Endodermal cell (in vitro differentiated cells): ENCODE data around the gene ATP2B3. TPM values are rescaled to one million over a fixed set of nuclear protein-coding genes. Genes with fewer than 3 reads are reported as not detected.

Source experiments
- DNase-seq: peaks from one replicate; pipeline ENCODE4 v3.0.0-alpha.2; 2017
- H3K27ac ChIP-seq: 2 replicates; pipeline ENCODE4 v1.5.1; 2013; ENCODE audit warnings: mild to moderate bottlenecking, low read depth, low read length, moderate library complexity
- H3K27me3 ChIP-seq: 2 replicates; pipeline ENCODE4 v1.6.1; 2013; ENCODE audit warnings: mild to moderate bottlenecking, low read length, moderate library complexity; ENCODE audit not compliant: insufficient read depth, control insufficient read depth, poor library complexity, severe bottlenecking
- H3K36me3 ChIP-seq: 2 replicates; pipeline ENCODE4 v1.7.0; 2013; ENCODE audit warnings: mild to moderate bottlenecking, low read length, moderate library complexity; ENCODE audit not compliant: control insufficient read depth, insufficient read depth
- H3K4me1 ChIP-seq: one replicate; pipeline ENCODE4 v1.7.0; 2013; ENCODE audit warnings: low read length; ENCODE audit not compliant: control insufficient read depth, insufficient read depth
- H3K4me3 ChIP-seq: 2 replicates; pipeline ENCODE4 v1.5.1; 2013; ENCODE audit warnings: mild to moderate bottlenecking, low read length, moderate library complexity
- H3K9ac ChIP-seq: 2 replicates; pipeline ENCODE4 v1.6.1; 2013; ENCODE audit warnings: mild to moderate bottlenecking, low read length, moderate library complexity; ENCODE audit not compliant: poor library complexity, severe bottlenecking; ENCODE audit errors: extremely low read depth
- H3K9me3 ChIP-seq: 2 replicates; pipeline ENCODE4 v1.6.1; 2013; ENCODE audit warnings: mild to moderate bottlenecking, low read length, moderate library complexity; ENCODE audit not compliant: control insufficient read depth
- H3K27ac Mint-ChIP-seq: 2 replicates; pipeline ENCODE4 v1.8.0; 2020; ENCODE audit warnings: mixed read lengths
- H3K27me3 Mint-ChIP-seq: 2 replicates; pipeline ENCODE4 v1.8.0; 2021; ENCODE audit warnings: mild to moderate bottlenecking, mixed read lengths; ENCODE audit not compliant: insufficient read depth
- H3K36me3 Mint-ChIP-seq: 2 replicates; pipeline ENCODE4 v1.8.0; 2020; ENCODE audit warnings: low read depth, mixed read lengths
- H3K4me1 Mint-ChIP-seq: 2 replicates; pipeline ENCODE4 v1.8.0; 2020; ENCODE audit warnings: mixed read lengths
- H3K4me3 Mint-ChIP-seq: 2 replicates; pipeline ENCODE4 v1.8.0; 2020; ENCODE audit warnings: mild to moderate bottlenecking, moderate library complexity, mixed read lengths
- H3K9me3 Mint-ChIP-seq: 2 replicates; pipeline ENCODE4 v1.8.0; 2020; ENCODE audit warnings: mild to moderate bottlenecking, mixed read lengths
- WGBS, 2 experiments: methylation state at CpG; one replicate each; pipeline versions ENCODE4 v1.1.5 to v1.1.7; 2013; ENCODE audit warnings: missing lambda C conversion rate in 2 of 2, mixed read lengths in 1 of 2; ENCODE audit not compliant: insufficient coverage in 1 of 2, insufficient read length in 1 of 2; 5-methylcytosine and 5-hydroxymethylcytosine counted together
- total RNA-seq, 2 donors: library from RNA; stranded (reverse); fragmentation: NEBNext Ultra II Directional in 1 of 2; extraction: Animal tissue kit (Norgen Biotek cat#: 25700) in 1 of 2; gene quantifications; 2 replicates in 1 of 2; 3 replicates in 1 of 2; pipeline ENCODE4 v1.2.1, GENCODE V29; 2021
- TF ChIP-seq, protein P1 (sequence below): fragments of 200-600 bp; sonication (generic); conservative IDR thresholded peaks from 2 replicates; pipeline ENCODE4 v1.5.0; 2021; ENCODE audit warnings: antibody characterized with exemption, mild to moderate bottlenecking

The ATP2B3 gene
- total RNA-seq, 2 donors from 2014 or later, result not detected

- TF ChIP-seq, protein P1, sequence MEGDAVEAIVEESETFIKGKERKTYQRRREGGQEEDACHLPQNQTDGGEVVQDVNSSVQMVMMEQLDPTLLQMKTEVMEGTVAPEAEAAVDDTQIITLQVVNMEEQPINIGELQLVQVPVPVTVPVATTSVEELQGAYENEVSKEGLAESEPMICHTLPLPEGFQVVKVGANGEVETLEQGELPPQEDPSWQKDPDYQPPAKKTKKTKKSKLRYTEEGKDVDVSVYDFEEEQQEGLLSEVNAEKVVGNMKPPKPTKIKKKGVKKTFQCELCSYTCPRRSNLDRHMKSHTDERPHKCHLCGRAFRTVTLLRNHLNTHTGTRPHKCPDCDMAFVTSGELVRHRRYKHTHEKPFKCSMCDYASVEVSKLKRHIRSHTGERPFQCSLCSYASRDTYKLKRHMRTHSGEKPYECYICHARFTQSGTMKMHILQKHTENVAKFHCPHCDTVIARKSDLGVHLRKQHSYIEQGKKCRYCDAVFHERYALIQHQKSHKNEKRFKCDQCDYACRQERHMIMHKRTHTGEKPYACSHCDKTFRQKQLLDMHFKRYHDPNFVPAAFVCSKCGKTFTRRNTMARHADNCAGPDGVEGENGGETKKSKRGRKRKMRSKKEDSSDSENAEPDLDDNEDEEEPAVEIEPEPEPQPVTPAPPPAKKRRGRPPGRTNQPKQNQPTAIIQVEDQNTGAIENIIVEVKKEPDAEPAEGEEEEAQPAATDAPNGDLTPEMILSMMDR, result no peak
- H3K36me3 Mint-ChIP-seq, result no peaks in the 10 kb centered on the region
- Histone ChIP-seq H3K27me3 (peaks cover 44% of the 10 kb centered on the region), H3K9me3 (no peaks in the 10 kb centered on the region), H3K4me3 (no peak overlapping the region), H3K36me3 (no peaks in the 10 kb centered on the region), H3K4me1 (no peaks in the 10 kb centered on the region), H3K27ac (no peak overlapping the region), H3K9ac (no peak overlapping the region)
- 80 to 83% methylated on average over 1 to 9 of the region's 9 CpGs for WGBS, 2 experiments
- no peak overlapping the region for H3K27ac Mint-ChIP-seq
- no peaks in the 10 kb centered on the region for H3K4me1 Mint-ChIP-seq
- peaks cover 50% of the 10 kb centered on the region for H3K27me3 Mint-ChIP-seq
- H3K4me3 Mint-ChIP-seq, result no peak overlapping the region
- no peak for DNase-seq
- peaks cover 61% of the 10 kb centered on the region for H3K9me3 Mint-ChIP-seq
These were observed 3.6 kb downstream of the ATP2B3 start for GRCh38 chrX:153521034-153521433.

- TF ChIP-seq, protein P1, result no peak
- 80% methylated on average over 12 of the region's 12 CpGs; no CpG with 5 or more reads in 1 of the 2 experiments for WGBS, 2 experiments
These were observed 4.8 kb downstream of the ATP2B3 start for GRCh38 chrX:153522259-153522658.

DNA sequence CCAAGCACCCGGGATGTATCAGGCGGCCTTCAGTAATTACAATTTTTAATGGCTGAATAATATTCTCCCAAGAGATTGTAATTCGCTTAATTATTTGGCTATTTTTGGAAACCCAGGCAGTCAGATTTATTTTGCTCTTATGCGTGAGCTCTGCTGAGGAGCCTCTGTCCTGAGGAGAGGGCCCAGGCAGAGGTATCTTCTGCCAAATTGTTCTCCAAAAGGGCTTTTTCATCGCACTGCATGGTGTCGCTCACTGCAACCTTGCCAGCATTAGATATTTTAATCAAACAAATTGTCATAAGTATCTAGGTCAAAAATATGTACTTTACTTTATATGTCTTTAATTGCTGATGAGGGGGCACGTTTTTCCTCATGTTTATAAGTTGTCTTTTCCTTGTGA lies 5.8 kb downstream of the ATP2B3 start:
- no peak for DNase-seq
- H3K27ac ChIP-seq, result no peak overlapping the region
- Mint-ChIP-seq H3K27me3 (peaks cover 36% of the 10 kb centered on the region), H3K4me3 (no peak overlapping the region), H3K4me1 (no peaks in the 10 kb centered on the region), H3K27ac (no peak overlapping the region), H3K9me3 (peaks cover 67% of the 10 kb centered on the region), H3K36me3 (no peaks in the 10 kb centered on the region)
- H3K9me3 ChIP-seq, result no peaks in the 10 kb centered on the region
- no peaks in the 10 kb centered on the region for H3K36me3 ChIP-seq
- WGBS, 2 experiments, result 88 to 100% methylated on average over 2 to 5 of the region's 7 CpGs
- TF ChIP-seq, protein P1, result no peak
- peaks cover 24% of the 10 kb centered on the region for H3K27me3 ChIP-seq
- H3K9ac ChIP-seq, result no peak overlapping the region
- no peak overlapping the region for H3K4me3 ChIP-seq
- no peaks in the 10 kb centered on the region for H3K4me1 ChIP-seq

More at GRCh38 chrX:153522259-153522658, 4.8 kb downstream of the ATP2B3 start:
- Mint-ChIP-seq H3K9me3 (peaks cover 60% of the 10 kb centered on the region), H3K4me3 (no peak overlapping the region), H3K4me1 (no peaks in the 10 kb centered on the region), H3K27me3 (peaks cover 38% of the 10 kb centered on the region), H3K27ac (no peak overlapping the region), H3K36me3 (no peaks in the 10 kb centered on the region)
- no peaks in the 10 kb centered on the region for H3K9me3 ChIP-seq
- H3K4me3 ChIP-seq, result no peak overlapping the region
- no peaks in the 10 kb centered on the region for H3K36me3 ChIP-seq
- H3K9ac ChIP-seq, result no peak overlapping the region
- H3K27ac ChIP-seq, result no peak overlapping the region
- DNase-seq, result no peak
- H3K27me3 ChIP-seq, result peaks cover 31% of the 10 kb centered on the region
- no peaks in the 10 kb centered on the region for H3K4me1 ChIP-seq
